NCI-H460 (cell line): ENCODE measurements around the gene S100Z. TPM values are rescaled to one million over a fixed set of nuclear protein-coding genes. Genes with fewer than 3 reads are reported as not detected.
"Not testable (repeated sequence)": the region's sequence is repeated elsewhere in the genome, so short reads cannot be mapped to it uniquely, and the experiment has no call there.

ENCODE experiments used
- DNase-seq: peaks from one replicate; pipeline ENCODE4 v3.0.0-alpha.2; 2016; ENCODE audit warnings: low read depth; ENCODE audit errors: extremely low read depth
- total RNA-seq: library from RNA; depleted of rRNA; stranded (reverse); fragments of >200 nt; shearing (Covaris generic); gene quantifications from 2 replicates; pipeline ENCODE4 v1.2.3, GENCODE V29; 2014

The S100Z gene
- total RNA-seq, 1 experiment from 2014 or later, result not detected

GRCh38 chr5:76822105-76822731, 27.6 kb upstream of the S100Z start:
- not testable (repeated sequence) for DNase-seq

GRCh38 chr5:76826416-76826815, 23.4 kb upstream of the S100Z start:
- not testable (repeated sequence) for DNase-seq

DNA sequence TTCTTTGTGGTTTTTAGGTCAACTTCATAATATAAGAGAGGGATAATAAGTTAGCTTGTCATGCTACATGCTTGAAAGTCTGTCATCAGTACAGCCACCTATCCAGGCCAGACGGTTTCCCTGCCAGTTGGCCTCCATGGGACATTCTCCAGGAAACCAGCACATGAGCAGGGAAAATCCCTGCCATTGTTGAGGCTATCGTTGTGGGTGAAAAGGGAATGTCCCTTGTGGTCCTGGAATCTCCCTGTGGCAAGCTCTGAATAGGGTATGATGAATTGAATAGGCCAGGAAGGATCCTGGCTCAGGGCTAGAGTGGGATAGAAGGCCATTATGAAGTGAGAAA, 18.7 kb upstream of the S100Z start:
- no peak for DNase-seq

DNA sequence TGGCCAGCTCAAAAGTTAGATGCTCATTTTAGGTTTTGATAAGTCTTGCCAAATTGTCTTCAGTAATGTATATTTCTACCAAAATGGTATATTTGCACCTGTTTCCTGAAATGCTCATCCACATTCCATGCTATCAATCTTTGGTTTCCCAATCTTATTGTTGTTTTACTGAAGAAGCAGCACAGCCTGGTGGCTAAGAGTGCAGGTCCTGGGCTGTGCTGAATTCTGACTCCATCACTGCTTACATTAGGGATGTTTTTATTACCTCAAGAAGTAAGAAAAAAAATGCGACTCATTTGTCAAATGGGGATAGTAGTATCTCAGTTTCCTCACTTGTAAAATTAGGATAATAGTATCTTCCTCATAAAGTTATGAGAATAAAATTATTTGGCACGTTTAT, 13.6 kb upstream of the S100Z start:
- DNase-seq, result no peak

DNA sequence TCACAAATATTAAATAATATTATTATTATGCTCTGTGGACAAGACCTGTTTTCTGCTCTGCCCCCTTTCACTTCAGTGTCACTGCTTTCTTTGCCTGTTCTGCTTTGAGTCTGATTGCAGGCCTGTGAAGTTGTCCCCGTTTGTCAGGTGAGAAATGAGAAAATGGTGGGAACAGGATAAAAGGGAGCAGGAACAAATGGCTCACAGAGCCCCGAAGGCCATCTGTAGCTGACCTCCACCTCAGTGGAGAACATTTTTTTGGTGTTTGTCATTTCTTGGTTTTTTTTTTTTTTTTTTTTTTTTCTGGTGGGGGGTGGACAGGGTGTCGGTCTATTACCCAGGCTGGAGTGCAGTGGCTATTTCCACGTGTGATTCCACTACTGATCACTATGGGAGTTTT, 13.2 kb upstream of the S100Z start:
- no peak for DNase-seq

DNA sequence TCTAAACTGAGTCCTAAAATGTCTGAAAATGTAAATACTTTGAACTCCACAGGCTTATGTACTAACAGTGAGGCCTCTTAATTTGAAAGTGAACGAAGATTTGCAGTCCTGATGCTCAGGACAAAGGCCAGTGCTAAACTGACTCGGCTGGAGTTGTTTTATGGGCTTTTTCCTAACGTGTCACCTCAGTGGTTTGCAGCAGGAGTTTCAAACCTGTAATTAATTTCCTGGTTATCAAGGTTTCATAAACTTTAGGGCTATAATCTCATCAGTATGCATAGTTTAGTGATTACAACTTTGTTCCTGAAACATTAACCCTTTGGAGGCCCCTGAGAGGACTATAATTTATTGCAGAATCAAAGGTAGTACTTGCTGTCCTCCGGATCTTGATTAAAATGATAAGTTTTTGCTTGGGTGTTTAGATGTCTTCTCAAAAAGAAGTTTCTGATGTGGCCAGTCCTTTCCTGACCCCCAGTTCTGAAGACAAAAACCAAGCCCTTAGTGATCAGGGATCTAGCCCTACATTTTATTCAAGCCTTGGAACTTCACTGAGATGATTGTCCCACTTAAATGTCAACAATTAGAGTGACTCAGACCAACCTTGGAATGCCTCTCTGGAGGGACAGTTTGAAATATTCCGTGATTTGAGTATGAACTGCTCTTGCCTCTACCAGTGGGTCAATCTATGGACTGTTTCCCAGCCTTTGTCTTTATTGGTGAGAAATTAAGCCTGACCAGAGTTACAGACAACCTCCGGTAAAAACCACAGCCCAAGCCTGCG, 11.1 kb upstream of the S100Z start:
- DNase-seq, result no peak

GRCh38 chr5:76841361-76841760, 8.5 kb upstream of the S100Z start:
- no peak for DNase-seq

DNA sequence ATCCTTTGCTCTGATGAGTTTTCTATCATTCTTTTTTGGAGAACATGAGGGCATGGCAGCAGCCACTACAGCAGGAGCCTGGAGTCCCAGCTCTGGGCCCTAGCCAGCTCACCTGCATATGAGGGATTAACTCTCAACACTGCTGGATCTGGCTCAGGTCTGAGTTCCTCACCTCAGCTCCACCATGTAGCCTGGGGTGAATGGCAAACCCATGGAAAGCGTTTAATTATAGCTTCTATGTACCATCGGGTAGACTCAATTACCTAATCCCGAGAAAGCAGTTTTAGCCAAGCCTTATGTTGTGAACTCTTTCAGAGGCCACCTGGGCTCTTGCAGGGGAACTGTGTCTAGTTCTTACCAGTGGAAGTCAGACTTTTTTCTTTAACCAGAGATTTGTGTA, 3.9 kb upstream of the S100Z start:
- DNase-seq, result no peak

GRCh38 chr5:76850543-76851145, 830 bp downstream of the S100Z start:
- DNase-seq, result no peak

DNA sequence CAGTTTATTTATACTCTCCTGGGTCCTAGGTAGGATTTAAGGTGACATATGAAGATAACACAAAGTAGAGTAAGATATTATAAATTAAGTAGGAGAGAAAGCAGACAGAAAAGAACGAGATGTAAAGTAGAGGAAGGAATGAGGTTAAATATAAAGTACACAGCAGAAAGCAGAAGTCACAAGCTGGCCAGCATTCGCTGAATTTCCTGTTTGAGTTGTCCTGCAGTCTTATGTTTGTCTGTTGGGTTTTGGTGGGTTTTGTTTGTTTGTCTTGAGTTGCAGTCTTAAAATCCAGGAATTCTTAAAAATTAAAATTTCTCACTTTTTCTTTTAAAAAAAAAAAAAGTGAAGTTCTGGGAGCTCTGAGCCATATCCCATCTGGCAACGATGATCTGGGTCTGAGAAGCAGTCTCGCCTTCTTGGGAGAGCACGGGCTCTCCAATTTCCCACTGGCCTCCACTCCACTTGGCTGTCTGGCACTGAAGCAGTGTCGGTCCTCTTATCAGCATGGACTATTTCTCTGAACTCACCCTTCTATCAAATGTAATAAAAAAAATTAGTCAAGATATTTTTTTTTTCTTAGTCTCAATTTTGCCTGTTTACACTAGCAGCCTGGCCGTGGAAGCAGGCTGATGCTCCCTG, 2.0 kb downstream of the S100Z start:
- DNase-seq, result no peak

GRCh38 chr5:76852772-76853171, 3.0 kb downstream of the S100Z start:
- no peak for DNase-seq

DNA sequence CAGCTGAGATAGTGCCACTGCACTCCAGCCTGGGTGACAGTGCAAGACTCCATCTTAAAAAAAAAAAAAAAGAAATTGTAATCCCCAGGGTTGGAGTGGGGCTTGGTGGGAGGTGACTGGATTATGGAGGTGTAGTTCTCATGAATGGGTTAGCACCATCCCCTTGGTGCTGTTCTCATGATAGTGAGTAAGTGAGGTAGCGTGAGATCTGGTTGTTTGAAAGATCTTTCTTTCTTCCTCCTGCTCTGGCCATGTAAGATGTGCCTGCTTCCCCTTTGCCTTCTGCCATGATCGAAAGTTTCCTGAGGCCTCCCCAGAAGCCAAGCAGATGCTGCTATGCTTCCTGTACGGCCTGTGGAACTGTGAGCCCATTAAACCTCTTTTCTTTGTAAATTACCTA, 3.9 kb downstream of the S100Z start:
- not testable (repeated sequence) for DNase-seq

DNA sequence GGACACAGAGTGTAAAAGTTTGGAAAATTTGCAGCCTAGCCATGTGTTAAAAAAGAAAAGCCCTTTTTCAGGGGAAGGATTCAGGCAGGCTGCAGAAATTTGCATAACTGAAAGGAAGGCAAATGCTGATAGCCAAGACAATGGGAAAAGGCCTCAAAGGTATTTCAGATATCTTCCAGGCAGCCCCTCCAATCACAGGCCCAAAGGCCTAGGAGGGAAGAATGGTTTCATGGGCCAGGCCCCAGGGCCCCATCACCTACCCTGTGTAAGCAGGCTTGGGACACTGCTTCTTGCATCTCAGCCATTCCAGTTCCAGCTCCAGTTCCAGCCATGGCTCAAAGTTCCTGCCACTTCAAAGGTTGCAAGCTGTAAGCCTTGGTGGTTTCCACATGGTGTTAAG, 4.8 kb downstream of the S100Z start:
- no peak for DNase-seq

GRCh38 chr5:76855501-76855900, 5.7 kb downstream of the S100Z start:
- DNase-seq, result not testable (repeated sequence)

GRCh38 chr5:76855961-76856360, 6.1 kb downstream of the S100Z start:
- no peak for DNase-seq

- DNase-seq, result not testable (repeated sequence)
Measured at GRCh38 chr5:76856800-76857199, 7.0 kb downstream of the S100Z start.

- DNase-seq, result no peak
Measured at GRCh38 chr5:76859591-76860247, 9.9 kb downstream of the S100Z start.

- DNase-seq, result no peak
Measured at GRCh38 chr5:76861612-76862011, 11.8 kb downstream of the S100Z start.

GRCh38 chr5:76863001-76863400, 13.2 kb downstream of the S100Z start:
- DNase-seq, result no peak

DNA sequence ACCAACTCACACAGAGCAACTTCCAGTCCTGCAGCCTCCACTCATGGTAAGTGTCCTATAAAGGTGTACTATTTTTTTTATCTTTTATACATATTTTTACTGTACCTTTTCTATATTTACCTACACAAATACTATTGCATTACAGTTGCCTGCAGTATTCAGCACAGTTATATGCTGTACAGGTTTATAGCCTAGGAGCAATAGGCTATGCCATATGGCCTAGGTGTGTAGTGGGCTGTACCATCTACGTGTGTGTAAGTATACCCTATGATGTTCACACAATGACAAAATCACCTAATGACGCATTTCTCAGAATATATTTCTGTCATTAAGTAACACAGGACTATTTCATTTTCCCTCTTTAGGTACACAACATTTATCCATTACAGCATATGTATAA, 16.7 kb downstream of the S100Z start:
- DNase-seq, result no peak

GRCh38 chr5:76867038-76867437, 17.2 kb downstream of the S100Z start:
- DNase-seq, result no peak
